Endothelial cell of umbilical vein (primary cell): ENCODE data around the gene ZBP1.

Source experiments
- CTCF ChIP-seq, 2 donors: IDR thresholded peaks; 1 replicate in 1 of 2; 2 replicates in 1 of 2; pipeline ENCODE4 v1.5.1; 2011; ENCODE audit warnings: low read length in 2 of 2, mild to moderate bottlenecking in 2 of 2, moderate library complexity in 2 of 2, control low read depth in 1 of 2, inconsistent platforms in 1 of 2, low read depth in 1 of 2; ENCODE audit not compliant: insufficient read depth in 1 of 2; ENCODE audit errors: extremely low read depth in 1 of 2
- FOS ChIP-seq: IDR thresholded peaks from 2 replicates; pipeline ENCODE4 v1.6.1; 2011; ENCODE audit warnings: mild to moderate bottlenecking, low read length, moderate library complexity, borderline replicate concordance; ENCODE audit not compliant: insufficient read depth
- MYC ChIP-seq: IDR thresholded peaks from one replicate; pipeline ENCODE4 v1.6.1; 2011; ENCODE audit warnings: mild to moderate bottlenecking, low read depth, low read length
- POLR2A ChIP-seq: IDR thresholded peaks from 2 replicates; pipeline ENCODE4 v1.6.1; 2012; ENCODE audit warnings: low read depth, mild to moderate bottlenecking, control low read depth, low read length
- POLR2AphosphoS5 ChIP-seq: IDR thresholded peaks from 2 replicates; pipeline ENCODE4 v1.6.1; 2012; ENCODE audit warnings: low read depth, mild to moderate bottlenecking, control low read depth, low read length, moderate library complexity; ENCODE audit not compliant: insufficient read depth

GRCh38 chr20:57564951-57565642 lies 55.1 kb downstream of the ZBP1 start:
- TF ChIP-seq CTCF (IDR thresholded peaks at IDR 0.05; ENCODE audit: extremely low read depth in 1 of 2, insufficient read depth in 1 of 2, low read depth in 1 of 2, low read length in 2 of 2) (no peak), FOS (no peak), POLR2AphosphoS5 (no peak), POLR2A (no peak), MYC (no peak)
